Omental fat pad (tissue), 4 donors: ENCODE results near the gene MAN1C1. TPM values are rescaled to one million over a fixed set of nuclear protein-coding genes. Genes with fewer than 3 reads are reported as not detected.

Experiments used
- ATAC-seq: fragments of 150-250 bp; one replicate; pipeline ENCODE4 v1.9.1; 2016; ENCODE audit warnings: mild to moderate bottlenecking, moderate library complexity; ENCODE audit not compliant: low FRiP score
- DNase-seq: peaks from one replicate; pipeline ENCODE4 v3.0.0-alpha.2; 2019; ENCODE audit warnings: low spot score
- total RNA-seq, 4 donors: library from RNA; depleted of rRNA; stranded (reverse); fragments of >200 nt; gene quantifications; one replicate each; pipeline ENCODE4 v1.1.0, GENCODE V29; 2016
- TF ChIP-seq, protein P1 (sequence below), 3 donors: fragments of 450-650 bp; IDR thresholded peaks; one replicate each; pipeline ENCODE4 v1.5.1; 2016 to 2017; ENCODE audit warnings: antibody characterized with exemption in 3 of 3, mild to moderate bottlenecking in 3 of 3, moderate library complexity in 2 of 3

Gene MAN1C1
- 10 to 100 TPM; 21.0 to 47.4 (median 24.4) TPM for total RNA-seq

DNA sequence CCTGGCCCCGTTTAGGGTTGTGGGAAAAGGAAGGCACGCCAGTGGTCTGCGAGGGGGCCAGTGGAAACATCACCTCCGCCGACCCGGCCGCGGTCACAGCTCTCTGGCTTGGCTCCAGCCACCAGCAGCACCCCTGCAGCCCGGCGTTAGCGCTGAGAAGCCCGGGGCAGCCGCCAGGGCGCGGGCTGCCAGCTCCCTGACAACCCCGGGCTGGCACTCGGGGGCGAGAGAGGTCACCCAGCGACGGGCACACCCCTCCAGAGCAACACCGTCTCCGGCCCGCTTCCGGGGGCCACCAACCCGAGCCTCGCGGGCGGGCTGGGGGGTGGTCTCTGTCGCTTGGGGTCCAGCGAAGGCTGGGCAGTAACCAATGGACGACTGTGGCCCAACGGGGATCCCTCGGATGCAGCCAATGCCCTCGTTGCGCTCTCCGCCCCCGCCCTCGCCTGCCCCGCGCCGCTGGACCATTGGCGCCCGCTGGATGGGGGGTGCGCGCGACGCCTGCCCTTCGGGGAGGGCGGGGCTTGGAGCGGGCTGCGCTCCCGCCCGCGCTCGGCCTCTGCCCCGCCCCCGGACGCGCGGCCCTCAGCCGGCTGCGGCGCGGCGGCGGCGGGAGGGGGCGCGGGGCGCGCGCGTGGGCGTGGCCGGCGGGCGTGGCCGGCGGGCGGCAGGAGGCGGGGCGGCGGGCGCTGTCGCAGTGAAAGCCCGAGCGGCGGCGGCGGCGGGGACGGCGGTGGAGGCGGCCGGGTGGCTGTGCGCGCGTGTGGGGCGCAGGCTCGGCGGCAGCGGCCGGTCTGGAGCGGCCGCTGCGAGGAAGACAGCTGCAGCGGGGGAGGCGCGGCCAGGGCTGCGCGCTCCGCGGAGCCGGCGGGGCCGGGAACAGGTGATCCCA, at the start of gene MAN1C1:
Gene MAN1C1, plus strand, starts transcription at position 697 of the 892 bp plus-strand sequence. CDS start 1,007 bp downstream, outside the sequence.
- peak; percentile 47 for DNase-seq
- TF ChIP-seq, protein P1, sequence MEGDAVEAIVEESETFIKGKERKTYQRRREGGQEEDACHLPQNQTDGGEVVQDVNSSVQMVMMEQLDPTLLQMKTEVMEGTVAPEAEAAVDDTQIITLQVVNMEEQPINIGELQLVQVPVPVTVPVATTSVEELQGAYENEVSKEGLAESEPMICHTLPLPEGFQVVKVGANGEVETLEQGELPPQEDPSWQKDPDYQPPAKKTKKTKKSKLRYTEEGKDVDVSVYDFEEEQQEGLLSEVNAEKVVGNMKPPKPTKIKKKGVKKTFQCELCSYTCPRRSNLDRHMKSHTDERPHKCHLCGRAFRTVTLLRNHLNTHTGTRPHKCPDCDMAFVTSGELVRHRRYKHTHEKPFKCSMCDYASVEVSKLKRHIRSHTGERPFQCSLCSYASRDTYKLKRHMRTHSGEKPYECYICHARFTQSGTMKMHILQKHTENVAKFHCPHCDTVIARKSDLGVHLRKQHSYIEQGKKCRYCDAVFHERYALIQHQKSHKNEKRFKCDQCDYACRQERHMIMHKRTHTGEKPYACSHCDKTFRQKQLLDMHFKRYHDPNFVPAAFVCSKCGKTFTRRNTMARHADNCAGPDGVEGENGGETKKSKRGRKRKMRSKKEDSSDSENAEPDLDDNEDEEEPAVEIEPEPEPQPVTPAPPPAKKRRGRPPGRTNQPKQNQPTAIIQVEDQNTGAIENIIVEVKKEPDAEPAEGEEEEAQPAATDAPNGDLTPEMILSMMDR (IDR thresholded peaks at IDR 0.05), result peak in 1 of 3 donors; percentile 15
- peak; percentile 89 for ATAC-seq

DNA sequence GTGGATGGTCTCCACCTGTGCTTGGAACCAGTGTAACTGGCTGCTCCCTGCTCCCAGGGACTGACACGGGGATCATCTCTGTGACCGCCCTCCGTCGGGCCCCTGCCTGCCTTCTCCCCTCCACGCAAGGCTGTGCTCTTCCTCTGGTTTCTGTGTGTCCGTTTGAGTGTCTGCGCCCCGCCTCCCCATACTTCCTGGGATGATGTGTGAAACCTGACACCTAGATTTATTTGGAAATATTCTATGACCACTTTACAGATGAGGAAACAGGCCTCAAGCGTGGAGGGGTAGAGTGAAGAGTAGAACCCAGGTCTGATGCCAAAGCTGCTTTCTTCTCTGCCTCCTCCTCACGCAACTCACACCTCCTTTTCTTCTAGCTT, 48.9 kb upstream of the MAN1C1 start:
- ATAC-seq, result no peak

DNA sequence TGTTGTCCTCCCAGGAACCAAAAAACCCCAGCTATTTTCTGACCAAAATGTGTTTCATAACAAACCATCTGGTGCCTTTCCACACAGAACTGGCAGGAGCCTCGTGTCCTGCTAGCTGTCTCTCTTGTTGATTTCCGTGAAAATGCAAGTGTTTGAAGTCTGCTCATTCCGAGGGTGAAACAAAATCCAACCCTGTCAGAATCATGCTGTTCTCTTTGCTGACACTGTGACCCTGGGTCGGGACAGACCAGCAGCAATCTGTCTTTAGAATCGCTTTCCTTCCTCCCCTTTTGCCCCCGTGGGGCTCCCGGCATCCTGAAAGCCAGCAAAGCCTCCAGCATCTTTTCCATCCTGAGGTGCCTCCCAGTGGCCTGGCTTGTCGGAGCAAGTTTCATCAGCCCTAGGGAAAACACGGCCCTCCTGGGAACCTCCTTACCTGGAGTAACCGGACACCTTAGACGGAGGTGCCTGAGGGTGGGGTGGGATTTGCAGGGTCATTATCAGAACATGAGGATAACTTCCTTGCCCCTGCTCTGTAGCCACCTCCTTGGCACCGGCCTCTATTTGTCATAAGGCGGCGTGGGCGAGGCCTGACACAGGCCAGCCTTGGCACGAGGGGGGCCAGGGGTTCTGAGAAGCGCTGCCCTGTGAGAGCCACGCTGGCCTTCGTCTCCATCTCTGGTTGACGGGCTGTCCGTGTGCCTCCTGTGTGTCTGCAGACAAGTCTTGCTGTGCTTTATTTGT, 48.3 kb upstream of the MAN1C1 start:
- TF ChIP-seq, protein P1 (IDR thresholded peaks at IDR 0.05), result no peak
- DNase-seq (no peak), ATAC-seq (no peak)

More for the DNA sequence above, 48.9 kb upstream of the MAN1C1 start:
- DNase-seq, result no peak
- TF ChIP-seq, protein P1 (IDR thresholded peaks at IDR 0.05), result no peak

GRCh38 chr1:25568834-25569596, 47.6 kb upstream of the MAN1C1 start:
- TF ChIP-seq, protein P1 (IDR thresholded peaks at IDR 0.05), result no peak
- no peak for ATAC-seq
- DNase-seq, result no peak

- ATAC-seq (peak; percentile 37), DNase-seq (no peak)
- TF ChIP-seq, protein P1 (IDR thresholded peaks at IDR 0.05), result no peak
Measured at GRCh38 chr1:25569597-25570396, 46.8 kb upstream of the MAN1C1 start.
